Measurements from ENCODE around the gene VPS37C. TPM values are rescaled to one million over a fixed set of nuclear protein-coding genes. Genes with fewer than 3 reads are reported as not detected.
A peak's percentile ranks its signal among the peaks of the same experiment; 100 is the strongest.

Gene VPS37C
- total RNA-seq, 1 donor from 2014 or later: 30.2 TPM

- Histone ChIP-seq H3K27ac (no peak overlapping the region), H3K4me1 (no peaks in the 10 kb centered on the region), H3K4me3 (no peak overlapping the region), H3K36me3 (no peaks in the 10 kb centered on the region), H3K27me3 (no peaks in the 10 kb centered on the region), H3K9me3 (no peaks in the 10 kb centered on the region)
- TF ChIP-seq CTCF (IDR thresholded peaks at IDR 0.05): no peak
- intact Hi-C loops (cut with DNase I): no loop called here
- no peak for DNase-seq
- no peak for ATAC-seq
These were observed 39.3 kb downstream of the VPS37C start for GRCh38 chr11:61121917-61122316.

DNA sequence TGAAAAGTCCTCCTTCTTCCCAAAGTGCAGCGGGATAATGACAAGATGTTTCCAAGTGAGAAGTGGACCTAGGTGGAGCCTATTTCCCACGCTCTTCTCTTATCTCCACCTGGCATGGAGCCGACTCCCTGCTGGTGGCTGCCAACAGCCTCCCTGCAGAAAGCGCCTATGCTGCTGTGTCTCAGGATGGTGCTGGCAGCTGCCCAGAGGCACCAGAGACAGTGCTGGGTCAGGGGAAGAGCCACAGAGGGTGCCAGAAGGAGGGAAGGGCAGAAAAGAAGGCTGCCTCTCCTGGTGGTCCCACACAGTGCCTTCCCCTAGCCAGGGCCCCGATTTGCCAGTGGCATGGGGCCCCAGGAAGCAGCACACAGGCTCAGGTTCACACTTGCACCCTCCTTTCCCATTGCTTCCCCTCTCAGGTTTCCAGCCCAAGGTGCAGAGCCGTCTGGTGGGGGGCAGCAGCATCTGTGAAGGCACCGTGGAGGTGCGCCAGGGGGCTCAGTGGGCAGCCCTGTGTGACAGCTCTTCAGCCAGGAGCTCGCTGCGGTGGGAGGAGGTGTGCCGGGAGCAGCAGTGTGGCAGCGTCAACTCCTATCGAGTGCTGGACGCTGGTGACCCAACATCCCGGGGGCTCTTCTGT lies 39.9 kb downstream of the VPS37C start:
- ATAC-seq (no peak), DNase-seq (peak; percentile 54)
- Histone ChIP-seq H3K27ac (no peak overlapping the region), H3K4me1 (no peaks in the 10 kb centered on the region), H3K27me3 (no peaks in the 10 kb centered on the region), H3K9me3 (no peaks in the 10 kb centered on the region), H3K36me3 (no peaks in the 10 kb centered on the region), H3K4me3 (no peak overlapping the region)
- intact Hi-C loops (cut with DNase I): no loop called here
- TF ChIP-seq CTCF (IDR thresholded peaks at IDR 0.05): no peak

DNA sequence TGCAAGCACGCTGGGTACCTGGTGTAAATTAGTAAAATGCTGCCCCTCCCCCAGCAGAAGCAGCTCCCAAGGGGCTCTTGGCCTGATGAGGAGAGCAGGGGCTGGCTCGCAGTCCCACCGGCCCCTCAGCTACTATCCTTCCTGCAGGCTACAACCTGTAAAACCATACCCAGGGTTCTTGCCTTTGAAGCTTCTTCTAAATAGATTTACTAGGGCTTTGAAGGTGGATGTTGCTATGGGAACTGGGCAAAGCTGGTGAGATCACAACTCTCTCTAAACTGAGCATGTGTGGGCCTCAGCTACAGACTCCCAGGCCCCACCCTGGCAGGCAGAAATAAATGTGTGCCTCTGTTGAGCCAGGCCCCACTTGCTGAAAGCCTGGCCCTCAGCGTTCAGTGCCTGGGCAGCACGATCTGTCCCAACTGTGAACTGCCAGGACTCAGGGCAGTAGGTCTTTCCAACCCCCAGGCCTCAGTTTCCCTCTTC lies 40.5 kb downstream of the VPS37C start:
- TF ChIP-seq CTCF (IDR thresholded peaks at IDR 0.05): no peak
- no peaks in the 10 kb centered on the region for H3K36me3 ChIP-seq
- ATAC-seq (no peak), DNase-seq (peak; percentile 30)
- H3K27ac ChIP-seq: no peak overlapping the region
- no peaks in the 10 kb centered on the region for H3K4me1 ChIP-seq
- H3K27me3 ChIP-seq: no peaks in the 10 kb centered on the region
- no peaks in the 10 kb centered on the region for H3K9me3 ChIP-seq
- H3K4me3 ChIP-seq: no peak overlapping the region
- intact Hi-C loops (cut with DNase I): no loop called here

DNA sequence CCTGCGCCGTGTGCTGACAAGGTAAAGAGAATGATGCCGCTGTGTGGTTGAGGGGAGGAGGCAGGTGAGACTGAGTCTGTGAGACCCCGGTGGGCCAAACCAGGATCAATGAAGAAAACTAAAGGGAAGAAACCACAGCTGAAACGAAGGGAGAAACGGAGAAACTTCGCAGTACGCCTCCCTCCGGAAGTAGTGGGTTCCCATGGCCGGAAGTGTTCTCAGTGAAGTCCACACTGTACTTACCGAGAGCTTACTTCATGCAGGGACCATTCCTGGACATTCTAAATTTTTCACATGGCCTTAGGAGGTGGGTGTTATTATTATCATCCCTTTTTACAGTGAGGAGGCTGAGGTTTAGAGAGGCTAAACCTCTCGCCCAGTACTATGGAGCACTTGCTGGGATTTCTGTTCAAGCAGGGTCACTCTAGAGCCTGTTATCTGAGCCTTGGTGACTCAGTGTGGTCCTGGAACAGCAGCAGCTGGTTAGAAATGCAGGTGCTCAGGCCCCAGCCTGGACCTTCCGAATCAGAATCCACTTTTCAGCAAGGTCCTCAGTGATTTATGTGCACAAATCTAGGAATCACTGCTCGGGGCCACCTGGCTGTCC lies 41.0 kb downstream of the VPS37C start:
- Histone ChIP-seq H3K27ac (no peak overlapping the region), H3K4me1 (no peaks in the 10 kb centered on the region), H3K4me3 (no peak overlapping the region), H3K27me3 (no peaks in the 10 kb centered on the region), H3K9me3 (no peaks in the 10 kb centered on the region), H3K36me3 (no peaks in the 10 kb centered on the region)
- intact Hi-C loops (cut with DNase I): no loop called here
- TF ChIP-seq CTCF (IDR thresholded peaks at IDR 0.05): no peak
- no peak for DNase-seq
- peak; percentile 16 for ATAC-seq

DNA sequence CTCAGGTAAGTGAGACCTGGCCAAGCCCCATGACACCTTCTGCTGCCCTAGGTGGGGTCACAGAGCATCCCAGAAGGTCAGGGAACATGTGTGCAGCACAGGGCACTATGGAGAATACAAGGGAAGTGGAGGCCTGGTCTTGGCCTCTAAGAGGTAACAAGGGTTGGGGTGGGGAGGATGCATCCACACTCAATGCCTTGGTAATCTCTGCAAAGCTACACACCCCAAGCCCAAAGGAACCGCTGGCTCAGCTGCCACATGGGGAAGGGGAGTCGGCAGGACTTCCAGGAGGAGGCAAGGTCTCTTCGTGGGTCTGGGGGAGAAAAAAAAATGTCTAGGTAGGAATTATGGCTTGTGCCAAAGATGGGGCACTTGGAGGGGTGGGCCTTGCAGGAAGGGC lies 41.7 kb downstream of the VPS37C start:
- no peak for TF ChIP-seq CTCF (IDR thresholded peaks at IDR 0.05)
- H3K27me3 ChIP-seq: no peaks in the 10 kb centered on the region
- no peak overlapping the region for H3K4me3 ChIP-seq
- H3K4me1 ChIP-seq: no peaks in the 10 kb centered on the region
- ATAC-seq: no peak
- intact Hi-C loops (cut with DNase I): no loop called here
- peak; percentile 6 for DNase-seq
- H3K9me3 ChIP-seq: no peaks in the 10 kb centered on the region
- H3K36me3 ChIP-seq: no peaks in the 10 kb centered on the region
- no peak overlapping the region for H3K27ac ChIP-seq

Measured in upper lobe of right lung (tissue), 1 donor.